ENCODE data around the gene NUDT1.
"Not testable (repeated sequence)": the region's sequence is repeated elsewhere in the genome, so short reads cannot be mapped to it uniquely, and the experiment has no call there.

NUDT1 gene

GRCh38 chr7:2263176-2263575, 21.1 kb downstream of the NUDT1 start:
- peaks cover 15% of the 10 kb centered on the region for H3K36me3 ChIP-seq (ENCODE audit: control insufficient read depth, insufficient read depth, low read length)
- H3K4me3 ChIP-seq (replicated peaks; ENCODE audit: low read depth, low read length): no peak overlapping the region
- no peaks in the 10 kb centered on the region for H3K27me3 ChIP-seq (replicated peaks; ENCODE audit: control insufficient read depth, insufficient read depth, low read length)
- no peak for DNase-seq (ENCODE audit: extremely low read depth, insufficient read length)
- no peak for TF ChIP-seq CTCF (IDR thresholded peaks at IDR 0.05; ENCODE audit: insufficient read depth, low read length, poor library complexity, severe bottlenecking)

GRCh38 chr7:2264158-2264557, 22.1 kb downstream of the NUDT1 start:
- Histone ChIP-seq H3K4me3 (replicated peaks; ENCODE audit: low read depth, low read length) (no peak overlapping the region), H3K36me3 (ENCODE audit: control insufficient read depth, insufficient read depth, low read length) (peaks cover 10% of the 10 kb centered on the region), H3K27me3 (replicated peaks; ENCODE audit: control insufficient read depth, insufficient read depth, low read length) (no peaks in the 10 kb centered on the region)
- no peak for DNase-seq (ENCODE audit: extremely low read depth, insufficient read length)
- no peak for TF ChIP-seq CTCF (IDR thresholded peaks at IDR 0.05; ENCODE audit: insufficient read depth, low read length, poor library complexity, severe bottlenecking)

- DNase-seq (ENCODE audit: extremely low read depth, insufficient read length): no peak
- Histone ChIP-seq H3K27me3 (replicated peaks; ENCODE audit: control insufficient read depth, insufficient read depth, low read length) (no peaks in the 10 kb centered on the region), H3K36me3 (ENCODE audit: control insufficient read depth, insufficient read depth, low read length) (peaks cover 12% of the 10 kb centered on the region), H3K4me3 (replicated peaks; ENCODE audit: low read depth, low read length) (no peak overlapping the region)
- no peak for TF ChIP-seq CTCF (IDR thresholded peaks at IDR 0.05; ENCODE audit: insufficient read depth, low read length, poor library complexity, severe bottlenecking)
These were observed 24.9 kb downstream of the NUDT1 start for GRCh38 chr7:2266911-2267310.

- DNase-seq (ENCODE audit: extremely low read depth, insufficient read length); H3K4me3 ChIP-seq (replicated peaks; ENCODE audit: low read depth, low read length); H3K27me3 ChIP-seq (replicated peaks; ENCODE audit: control insufficient read depth, insufficient read depth, low read length): not testable (repeated sequence)
- peaks cover 12% of the 10 kb centered on the region for H3K36me3 ChIP-seq (ENCODE audit: control insufficient read depth, insufficient read depth, low read length)
These were observed 27.3 kb downstream of the NUDT1 start for GRCh38 chr7:2269089-2269990.

GRCh38 chr7:2269991-2270460, 28.0 kb downstream of the NUDT1 start:
- TF ChIP-seq CTCF (IDR thresholded peaks at IDR 0.05; ENCODE audit: insufficient read depth, low read length, poor library complexity, severe bottlenecking): no peak
- Histone ChIP-seq H3K4me3 (replicated peaks; ENCODE audit: low read depth, low read length) (no peak overlapping the region), H3K27me3 (replicated peaks; ENCODE audit: control insufficient read depth, insufficient read depth, low read length) (no peaks in the 10 kb centered on the region), H3K36me3 (ENCODE audit: control insufficient read depth, insufficient read depth, low read length) (peaks cover 17% of the 10 kb centered on the region)
- DNase-seq (ENCODE audit: extremely low read depth, insufficient read length): no peak

GRCh38 chr7:2270495-2270894, 28.5 kb downstream of the NUDT1 start:
- no peak for TF ChIP-seq CTCF (IDR thresholded peaks at IDR 0.05; ENCODE audit: insufficient read depth, low read length, poor library complexity, severe bottlenecking)
- Histone ChIP-seq H3K27me3 (replicated peaks; ENCODE audit: control insufficient read depth, insufficient read depth, low read length) (no peaks in the 10 kb centered on the region), H3K36me3 (ENCODE audit: control insufficient read depth, insufficient read depth, low read length) (peaks cover 17% of the 10 kb centered on the region), H3K4me3 (replicated peaks; ENCODE audit: low read depth, low read length) (no peak overlapping the region)
- DNase-seq (ENCODE audit: extremely low read depth, insufficient read length): no peak
